Esophagus squamous epithelium (tissue), 5 donors: ENCODE measurements around the gene ARPC4. TPM values are rescaled to one million over a fixed set of nuclear protein-coding genes. Genes with fewer than 3 reads are reported as not detected.
A peak's percentile ranks its signal among the peaks of the same experiment; 100 is the strongest.

Experiments used
- DNase-seq: peaks from one replicate; lab custom pipeline; 2025; lab: John Stamatoyannopoulos, UW
- H3K27ac ChIP-seq, 4 donors: fragments of 200-600 bp; sonication (generic); one replicate each; pipeline ENCODE4 v1.5.1; 2016 to 2019; ENCODE audit warnings: mild to moderate bottlenecking in 1 of 4
- H3K27me3 ChIP-seq, 4 donors: fragments of 200-600 bp; sonication (generic); 1 replicate in 3 of 4; 2 replicates in 1 of 4; pipeline versions ENCODE4 v1.5.1 to v1.6.0; 2017 to 2021; ENCODE audit warnings: antibody characterized with exemption in 1 of 4
- H3K36me3 ChIP-seq, 3 donors: fragments of 200-600 bp; sonication (generic); one replicate each; pipeline ENCODE4 v1.5.1; 2016 to 2019
- H3K4me1 ChIP-seq, 3 donors: fragments of 200-600 bp; sonication (generic); one replicate each; pipeline ENCODE4 v1.5.1; 2017 to 2019
- H3K4me3 ChIP-seq, 4 donors: fragments of 200-600 bp; sonication (generic); 1 replicate in 3 of 4; 2 replicates in 1 of 4; pipeline ENCODE4 v1.5.1; 2016 to 2019; ENCODE audit warnings: mild to moderate bottlenecking in 2 of 4, moderate library complexity in 1 of 4
- H3K9me3 ChIP-seq, 3 donors: fragments of 200-600 bp; sonication (generic); one replicate each; pipeline ENCODE4 v1.5.1; 2016 to 2019
- POLR2A ChIP-seq, 4 donors: fragments of 450-650 bp; IDR thresholded peaks; one replicate each; pipeline ENCODE4 v1.6.1; 2017; ENCODE audit warnings: antibody characterized with exemption in 4 of 4, mild to moderate bottlenecking in 4 of 4, moderate library complexity in 3 of 4
- WGBS, 2 donors: methylation state at CpG; one replicate each; pipeline ENCODE4 v1.1.5; 2018; 5-methylcytosine and 5-hydroxymethylcytosine counted together
- intact Hi-C: fragments of 100-400 bp; cut with DNase I; formaldehyde crosslinking; loops from one replicate; pipeline ENCODE4 v1.15.0; 2022
- total RNA-seq, 4 donors: library from RNA; depleted of rRNA; stranded (reverse); fragments of >200 nt; gene quantifications; one replicate each; pipeline ENCODE4 v1.1.0, GENCODE V29; 2016
- TF ChIP-seq, protein P1 (sequence below), 6 experiments: fragments of 450-650 bp in 4 of 6; fragments of 200-600 bp in 2 of 6; sonication (generic) in 2 of 6; IDR thresholded peaks; one replicate each; pipeline ENCODE4 v1.5.1; 2016 to 2019; ENCODE audit warnings: antibody characterized with exemption in 6 of 6, mild to moderate bottlenecking in 4 of 6, moderate library complexity in 4 of 6
- donor health status: DM: yes; HTN: yes; CAD: no.

Gene ARPC4
- total RNA-seq, 4 donors from 2014 or later: 125 to 244 (median 167) TPM

DNA sequence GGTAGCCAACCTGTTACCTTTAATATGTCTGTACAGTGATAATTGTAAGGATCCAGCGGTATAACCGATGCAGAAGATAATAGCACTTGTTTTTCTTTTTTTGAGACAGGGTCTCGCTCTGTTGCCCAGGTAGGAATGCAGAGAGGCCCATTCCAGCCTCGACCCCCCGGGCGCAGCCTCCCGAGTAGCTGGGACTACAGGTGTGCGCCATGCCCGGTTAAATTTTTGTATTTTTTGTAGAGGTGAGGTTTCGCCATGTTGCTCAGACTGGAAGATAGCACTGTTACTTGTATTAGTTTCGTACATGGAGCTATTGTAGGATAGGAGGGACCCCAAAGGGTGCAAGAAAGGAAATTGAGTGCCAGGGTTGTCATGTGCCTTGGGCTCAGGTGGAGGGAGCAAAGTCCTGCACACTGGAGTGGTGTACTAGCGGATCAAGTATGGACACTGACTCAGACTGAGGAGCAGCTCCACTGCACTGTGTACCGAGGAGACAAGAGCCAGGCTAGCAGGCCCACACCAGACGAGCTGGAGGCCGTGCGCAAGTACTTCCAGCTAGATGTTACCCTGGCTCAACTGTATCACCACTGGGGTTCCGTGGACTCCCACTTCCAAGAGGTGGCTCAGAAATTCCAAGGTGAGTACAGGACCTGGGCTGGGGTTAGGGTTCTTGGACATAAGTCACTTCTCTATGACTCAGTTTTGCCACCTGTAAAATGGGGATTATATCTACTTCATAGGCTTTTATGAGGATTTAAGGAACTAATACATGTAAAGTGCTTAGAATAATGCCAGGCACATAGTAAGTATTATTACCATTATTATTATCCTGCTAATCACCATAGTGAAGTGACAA is 42.1 kb upstream of the ARPC4 start:
- no peaks in the 10 kb centered on the region for H3K27me3 ChIP-seq
- WGBS, 2 donors: 26 to 27% methylated on average over 14 of the region's 17 CpGs
- DNase-seq: no peak
- peaks cover 5 to 73% (median 18%) of the 10 kb centered on the region in 3 donors for H3K36me3 ChIP-seq
- peak overlapping the region; percentile 82 to 98 (median 96) for H3K27ac ChIP-seq
- H3K4me3 ChIP-seq: peak overlapping the region; percentile 49 to 87 (median 72)
- H3K9me3 ChIP-seq: no peaks in the 10 kb centered on the region
- TF ChIP-seq POLR2A (IDR thresholded peaks at IDR 0.05): no peak
- TF ChIP-seq, protein P1, sequence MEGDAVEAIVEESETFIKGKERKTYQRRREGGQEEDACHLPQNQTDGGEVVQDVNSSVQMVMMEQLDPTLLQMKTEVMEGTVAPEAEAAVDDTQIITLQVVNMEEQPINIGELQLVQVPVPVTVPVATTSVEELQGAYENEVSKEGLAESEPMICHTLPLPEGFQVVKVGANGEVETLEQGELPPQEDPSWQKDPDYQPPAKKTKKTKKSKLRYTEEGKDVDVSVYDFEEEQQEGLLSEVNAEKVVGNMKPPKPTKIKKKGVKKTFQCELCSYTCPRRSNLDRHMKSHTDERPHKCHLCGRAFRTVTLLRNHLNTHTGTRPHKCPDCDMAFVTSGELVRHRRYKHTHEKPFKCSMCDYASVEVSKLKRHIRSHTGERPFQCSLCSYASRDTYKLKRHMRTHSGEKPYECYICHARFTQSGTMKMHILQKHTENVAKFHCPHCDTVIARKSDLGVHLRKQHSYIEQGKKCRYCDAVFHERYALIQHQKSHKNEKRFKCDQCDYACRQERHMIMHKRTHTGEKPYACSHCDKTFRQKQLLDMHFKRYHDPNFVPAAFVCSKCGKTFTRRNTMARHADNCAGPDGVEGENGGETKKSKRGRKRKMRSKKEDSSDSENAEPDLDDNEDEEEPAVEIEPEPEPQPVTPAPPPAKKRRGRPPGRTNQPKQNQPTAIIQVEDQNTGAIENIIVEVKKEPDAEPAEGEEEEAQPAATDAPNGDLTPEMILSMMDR (IDR thresholded peaks at IDR 0.05): no peak
- intact Hi-C loops: no loop called here
- H3K4me1 ChIP-seq: peaks cover 12 to 52% (median 29%) of the 10 kb centered on the region in 3 donors

DNA sequence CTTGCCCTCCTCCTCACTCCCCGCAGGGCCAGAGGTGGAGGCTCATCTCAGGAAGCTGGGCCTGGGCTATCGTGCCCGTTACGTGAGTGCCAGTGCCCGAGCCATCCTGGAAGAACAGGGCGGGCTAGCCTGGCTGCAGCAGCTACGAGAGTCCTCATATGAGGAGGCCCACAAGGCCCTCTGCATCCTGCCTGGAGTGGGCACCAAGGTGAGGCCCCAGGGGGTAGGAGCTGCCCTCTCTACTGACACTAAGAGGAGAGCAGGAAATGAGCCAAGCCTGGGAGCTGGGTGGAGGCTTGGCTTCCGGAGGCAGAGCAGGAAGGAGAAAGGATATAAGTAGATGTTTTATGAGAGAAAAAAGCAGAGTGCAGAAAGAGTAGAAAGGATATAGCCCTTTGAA is 38.2 kb upstream of the ARPC4 start:
- no peak for DNase-seq
- Histone ChIP-seq H3K4me3 (no peak overlapping the region), H3K4me1 (peaks cover 9 to 40% (median 22%) of the 10 kb centered on the region in 3 donors), H3K36me3 (peaks cover 16 to 81% (median 20%) of the 10 kb centered on the region in 3 donors), H3K27ac (peak overlapping the region in 3 of 4 donors; percentile 42 to 57 (median 51)), H3K9me3 (no peaks in the 10 kb centered on the region), H3K27me3 (no peaks in the 10 kb centered on the region)
- 22 to 71% methylated on average over 1 to 6 of the region's 8 CpGs for WGBS, 2 donors
- intact Hi-C loops: no loop called here
- no peak for TF ChIP-seq POLR2A (IDR thresholded peaks at IDR 0.05)
- TF ChIP-seq, protein P1 (IDR thresholded peaks at IDR 0.05): no peak

DNA sequence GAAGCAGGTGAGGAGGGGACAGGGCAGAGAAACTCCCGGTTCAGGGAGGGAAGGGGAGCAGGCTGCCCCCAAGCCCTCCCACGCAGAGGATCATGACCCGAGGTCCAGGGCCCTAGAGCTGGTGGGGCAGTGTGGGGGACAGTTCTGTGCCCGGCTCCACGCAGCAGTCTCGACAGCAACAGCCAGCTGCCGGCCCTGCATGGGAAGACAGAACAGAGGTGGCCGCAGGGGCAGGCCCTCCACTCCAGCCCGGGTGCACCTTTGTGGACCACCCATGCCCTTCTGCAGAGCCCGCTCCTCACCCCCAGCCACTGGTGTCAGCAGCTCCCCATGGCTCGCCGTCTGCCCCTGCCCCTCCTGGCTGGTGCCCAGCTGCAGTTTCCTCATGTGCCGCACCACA is 35.5 kb upstream of the ARPC4 start:
- no peak overlapping the region for H3K27ac ChIP-seq
- no peaks in the 10 kb centered on the region for H3K27me3 ChIP-seq
- TF ChIP-seq, protein P1 (IDR thresholded peaks at IDR 0.05): no peak
- TF ChIP-seq POLR2A (IDR thresholded peaks at IDR 0.05): no peak
- no peak for DNase-seq
- 90 to 92% methylated on average over 9 to 12 of the region's 13 CpGs for WGBS, 2 donors
- no peak overlapping the region for H3K4me3 ChIP-seq
- H3K4me1 ChIP-seq: peaks cover 0 to 26% (median 6%) of the 10 kb centered on the region in 3 donors
- intact Hi-C loops: no loop called here
- peaks cover 16 to 94% (median 20%) of the 10 kb centered on the region in 3 donors for H3K36me3 ChIP-seq
- H3K9me3 ChIP-seq: no peaks in the 10 kb centered on the region

DNA sequence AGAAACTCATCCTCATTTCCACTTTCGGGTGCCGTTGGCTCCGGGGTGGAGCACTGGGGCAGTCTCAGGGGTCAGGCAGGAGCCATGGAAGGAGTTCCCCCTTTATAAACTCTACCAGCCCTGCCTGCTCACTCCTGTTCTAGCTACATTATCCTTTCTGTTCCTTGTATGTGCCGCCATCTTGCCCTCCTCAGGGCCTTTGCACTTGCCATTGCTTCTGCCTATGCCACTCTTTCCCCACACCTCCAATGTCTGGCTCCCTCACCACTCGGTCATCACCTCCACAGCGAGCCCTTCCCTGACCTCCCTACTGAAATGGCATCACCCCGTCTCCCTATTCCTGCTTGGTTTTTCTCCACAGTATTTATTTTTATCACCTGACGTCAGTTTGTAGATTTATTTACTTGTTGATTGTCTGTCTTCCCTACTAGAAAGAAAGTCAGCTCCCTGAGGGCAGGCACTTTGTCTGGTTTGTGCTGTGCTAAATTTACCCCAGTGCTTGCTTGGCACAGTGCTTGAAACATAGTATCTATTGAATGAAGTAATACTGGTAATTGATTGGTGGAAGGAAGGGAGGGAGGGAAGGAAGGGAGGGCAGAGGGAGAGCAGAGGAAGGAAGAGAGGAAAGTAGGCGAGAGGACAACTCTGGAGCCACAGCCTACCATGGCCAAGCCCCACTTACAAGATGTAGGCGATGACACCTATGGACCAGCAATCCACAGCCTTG is 31.9 kb upstream of the ARPC4 start:
- DNase-seq: no peak
- H3K4me1 ChIP-seq: peaks cover 0 to 7% (median 0%) of the 10 kb centered on the region in 3 donors
- 95 to 98% methylated on average over 10 of the region's 10 CpGs for WGBS, 2 donors
- no peak for TF ChIP-seq POLR2A (IDR thresholded peaks at IDR 0.05)
- TF ChIP-seq, protein P1 (IDR thresholded peaks at IDR 0.05): no peak
- intact Hi-C loops: no loop called here
- no peak overlapping the region for H3K4me3 ChIP-seq
- no peak overlapping the region for H3K27ac ChIP-seq
- no peaks in the 10 kb centered on the region for H3K9me3 ChIP-seq
- H3K27me3 ChIP-seq: no peaks in the 10 kb centered on the region
- H3K36me3 ChIP-seq: peaks cover 16 to 79% (median 24%) of the 10 kb centered on the region in 3 donors
